C4-2B (cell line): ENCODE results near the gene MTG2.

Source experiments
- ZFX ChIP-seq: fragments of 450-650 bp; IDR thresholded peaks from 2 replicates; pipeline ENCODE4 v1.6.1; 2017
- TF ChIP-seq, protein P1 (sequence below): fragments of 450-650 bp; conservative IDR thresholded peaks from 2 replicates; pipeline ENCODE4 v1.5.1; 2017; ENCODE audit warnings: mild to moderate bottlenecking

- TF ChIP-seq, protein P1, sequence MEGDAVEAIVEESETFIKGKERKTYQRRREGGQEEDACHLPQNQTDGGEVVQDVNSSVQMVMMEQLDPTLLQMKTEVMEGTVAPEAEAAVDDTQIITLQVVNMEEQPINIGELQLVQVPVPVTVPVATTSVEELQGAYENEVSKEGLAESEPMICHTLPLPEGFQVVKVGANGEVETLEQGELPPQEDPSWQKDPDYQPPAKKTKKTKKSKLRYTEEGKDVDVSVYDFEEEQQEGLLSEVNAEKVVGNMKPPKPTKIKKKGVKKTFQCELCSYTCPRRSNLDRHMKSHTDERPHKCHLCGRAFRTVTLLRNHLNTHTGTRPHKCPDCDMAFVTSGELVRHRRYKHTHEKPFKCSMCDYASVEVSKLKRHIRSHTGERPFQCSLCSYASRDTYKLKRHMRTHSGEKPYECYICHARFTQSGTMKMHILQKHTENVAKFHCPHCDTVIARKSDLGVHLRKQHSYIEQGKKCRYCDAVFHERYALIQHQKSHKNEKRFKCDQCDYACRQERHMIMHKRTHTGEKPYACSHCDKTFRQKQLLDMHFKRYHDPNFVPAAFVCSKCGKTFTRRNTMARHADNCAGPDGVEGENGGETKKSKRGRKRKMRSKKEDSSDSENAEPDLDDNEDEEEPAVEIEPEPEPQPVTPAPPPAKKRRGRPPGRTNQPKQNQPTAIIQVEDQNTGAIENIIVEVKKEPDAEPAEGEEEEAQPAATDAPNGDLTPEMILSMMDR = no peak
- TF ChIP-seq ZFX = no peak
These were observed 21.5 kb upstream of the MTG2 start for GRCh38 chr20:62161347-62161746.
